Activated CD8-positive, alpha-beta memory T cell treated with anti-CD3 and anti-CD28 coated beads, Interleukin-2, amount 50 U/mL, for 24 hours (primary cell): ENCODE measurements around the gene PCDHA7.
"Not testable (repeated sequence)": the region's sequence is repeated elsewhere in the genome, so short reads cannot be mapped to it uniquely, and the experiment has no call there.

Experiments
- DNase-seq: peaks from one replicate; pipeline ENCODE4 v3.0.0-alpha.2; 2020; ENCODE audit errors: extremely low read depth

Gene PCDHA7

DNA sequence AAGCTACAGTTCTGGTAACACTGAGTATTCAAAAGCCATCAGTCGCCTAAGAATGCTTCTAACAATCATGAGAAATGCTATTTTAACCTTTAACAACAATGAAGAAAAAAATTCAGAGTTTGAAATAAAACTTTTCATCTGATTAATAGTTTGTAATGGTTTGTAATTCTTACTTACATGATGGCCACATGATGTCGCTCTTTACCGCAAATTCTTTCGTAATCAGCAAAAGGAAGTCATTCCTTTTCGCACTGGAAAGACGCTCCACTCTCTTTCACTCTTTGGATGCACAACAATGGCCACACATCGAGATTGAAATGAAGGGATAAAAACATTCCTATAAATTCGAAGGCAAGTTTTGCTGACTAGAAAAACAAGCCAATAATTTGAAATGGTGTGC is at the start of gene PCDHA7:
Gene PCDHA7, plus strand, starts transcription at position 277 of the 400 bp plus-strand sequence. Its CDS starts 115 bp downstream, at position 392.
- DNase-seq = no peak

- DNase-seq = no peak
Observed at GRCh38 chr5:140785905-140786686, 48.0 kb upstream of the PCDHA7 start, which contains the start of gene PCDHA1. Gene PCDHA1, plus strand, starts transcription at chr5:140786140.

- not testable (repeated sequence) for DNase-seq
Observed at GRCh38 chr5:140787422-140787821, 46.6 kb upstream of the PCDHA7 start.

DNA sequence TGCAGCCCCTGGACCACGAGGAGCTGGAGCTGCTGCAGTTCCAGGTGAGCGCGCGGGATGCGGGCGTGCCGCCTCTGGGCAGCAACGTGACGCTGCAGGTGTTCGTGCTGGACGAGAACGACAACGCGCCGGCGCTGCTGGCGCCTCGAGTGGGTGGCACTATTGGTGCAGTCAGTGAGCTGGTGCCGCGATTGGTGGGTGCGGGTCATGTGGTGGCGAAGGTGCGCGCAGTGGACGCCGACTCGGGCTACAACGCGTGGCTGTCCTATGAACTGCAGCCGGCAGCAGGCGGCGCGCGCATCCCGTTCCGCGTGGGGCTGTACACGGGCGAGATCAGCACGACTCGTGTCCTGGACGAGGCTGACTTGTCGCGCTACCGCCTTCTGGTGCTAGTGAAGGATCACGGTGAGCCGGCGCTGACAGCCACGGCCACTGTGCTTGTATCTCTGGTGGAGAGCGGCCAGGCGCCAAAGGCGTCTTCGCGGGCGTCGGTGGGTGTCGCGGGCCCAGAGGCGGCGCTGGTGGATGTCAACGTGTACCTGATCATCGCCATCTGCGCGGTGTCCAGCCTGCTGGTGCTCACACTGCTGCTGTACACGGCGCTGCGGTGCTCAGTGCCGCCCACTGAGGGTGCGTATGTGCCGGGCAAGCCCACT is 46.1 kb upstream of the PCDHA7 start:
- not testable (repeated sequence) for DNase-seq

DNA sequence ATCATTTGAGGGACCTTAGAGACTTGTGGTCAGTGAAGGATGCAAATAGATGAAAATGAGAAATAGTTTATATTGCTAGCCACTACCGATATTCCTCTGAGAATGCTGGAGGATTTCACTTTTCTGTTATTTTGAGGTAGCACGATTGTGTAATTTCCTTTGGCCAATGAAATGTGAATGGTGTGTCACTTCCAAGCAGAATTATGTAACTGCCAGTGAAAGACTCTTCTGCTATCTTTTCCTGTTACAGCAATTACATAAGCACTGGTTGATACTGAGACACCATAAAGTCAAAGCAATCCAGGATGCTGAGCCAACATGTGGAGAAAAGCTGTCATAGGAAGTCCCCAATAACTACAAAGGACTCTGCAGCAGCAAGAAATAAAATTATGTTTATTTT is 43.0 kb upstream of the PCDHA7 start:
- no peak for DNase-seq

- DNase-seq = no peak
Observed at GRCh38 chr5:140794595-140795258, 39.3 kb upstream of the PCDHA7 start, which contains the start of gene PCDHA2. Gene PCDHA2, plus strand, starts transcription at chr5:140794852.

- DNase-seq = no peak
Observed at GRCh38 chr5:140795259-140795641, 38.8 kb upstream of the PCDHA7 start.

GRCh38 chr5:140796072-140796717 is 37.9 kb upstream of the PCDHA7 start:
- not testable (repeated sequence) for DNase-seq

- DNase-seq = no peak
Observed at GRCh38 chr5:140796718-140797095, 37.4 kb upstream of the PCDHA7 start.

GRCh38 chr5:140800816-140801493 is 33.1 kb upstream of the PCDHA7 start, which contains the start of gene PCDHA3:
Gene PCDHA3, plus strand, starts transcription at chr5:140801057.
- DNase-seq = no peak

DNA sequence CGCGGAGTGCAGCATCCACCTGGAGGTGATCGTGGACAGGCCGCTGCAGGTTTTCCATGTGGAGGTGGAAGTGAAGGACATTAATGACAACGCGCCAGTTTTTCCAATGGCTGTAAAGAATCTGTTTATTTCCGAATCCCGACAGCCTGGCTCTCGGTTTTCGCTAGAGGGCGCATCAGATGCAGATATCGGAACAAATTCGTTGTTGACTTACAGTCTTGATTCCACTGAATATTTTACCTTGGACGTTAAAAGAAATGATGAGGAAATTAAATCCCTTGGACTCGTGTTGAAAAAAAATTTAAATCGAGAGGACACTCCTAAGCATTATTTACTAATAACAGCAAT is 32.6 kb upstream of the PCDHA7 start:
- DNase-seq = no peak

GRCh38 chr5:140802381-140802780 is 31.7 kb upstream of the PCDHA7 start:
- not testable (repeated sequence) for DNase-seq

- DNase-seq = no peak
Observed at GRCh38 chr5:140802781-140803271, 31.2 kb upstream of the PCDHA7 start.

- no peak for DNase-seq
Observed at GRCh38 chr5:140806834-140807775, 27.0 kb upstream of the PCDHA7 start, which contains the start of gene PCDHA4. Gene PCDHA4, plus strand, starts transcription at chr5:140807068.

DNA sequence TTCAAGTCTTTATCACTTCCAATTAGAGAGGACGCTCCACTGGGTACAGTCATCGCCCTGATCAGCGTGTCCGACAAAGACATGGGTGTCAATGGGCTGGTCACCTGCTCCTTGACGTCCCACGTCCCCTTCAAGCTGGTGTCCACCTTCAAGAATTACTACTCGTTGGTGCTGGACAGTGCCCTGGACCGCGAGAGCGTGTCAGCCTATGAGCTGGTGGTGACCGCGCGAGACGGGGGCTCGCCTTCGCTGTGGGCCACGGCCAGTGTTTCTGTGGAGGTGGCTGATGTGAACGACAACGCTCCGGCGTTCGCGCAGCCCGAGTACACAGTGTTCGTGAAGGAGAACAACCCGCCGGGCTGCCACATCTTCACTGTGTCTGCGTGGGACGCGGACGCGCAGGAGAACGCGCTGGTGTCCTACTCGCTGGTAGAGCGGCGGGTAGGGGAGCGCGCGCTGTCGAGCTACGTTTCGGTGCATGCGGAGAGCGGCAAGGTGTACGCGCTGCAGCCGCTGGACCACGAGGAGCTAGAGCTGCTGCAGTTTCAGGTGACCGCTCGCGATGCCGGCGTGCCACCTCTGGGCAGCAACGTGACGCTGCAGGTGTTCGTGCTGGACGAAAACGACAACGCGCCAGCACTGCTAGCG is 25.7 kb upstream of the PCDHA7 start:
- not testable (repeated sequence) for DNase-seq

GRCh38 chr5:140808889-140809291 is 25.2 kb upstream of the PCDHA7 start:
- DNase-seq = no peak

DNA sequence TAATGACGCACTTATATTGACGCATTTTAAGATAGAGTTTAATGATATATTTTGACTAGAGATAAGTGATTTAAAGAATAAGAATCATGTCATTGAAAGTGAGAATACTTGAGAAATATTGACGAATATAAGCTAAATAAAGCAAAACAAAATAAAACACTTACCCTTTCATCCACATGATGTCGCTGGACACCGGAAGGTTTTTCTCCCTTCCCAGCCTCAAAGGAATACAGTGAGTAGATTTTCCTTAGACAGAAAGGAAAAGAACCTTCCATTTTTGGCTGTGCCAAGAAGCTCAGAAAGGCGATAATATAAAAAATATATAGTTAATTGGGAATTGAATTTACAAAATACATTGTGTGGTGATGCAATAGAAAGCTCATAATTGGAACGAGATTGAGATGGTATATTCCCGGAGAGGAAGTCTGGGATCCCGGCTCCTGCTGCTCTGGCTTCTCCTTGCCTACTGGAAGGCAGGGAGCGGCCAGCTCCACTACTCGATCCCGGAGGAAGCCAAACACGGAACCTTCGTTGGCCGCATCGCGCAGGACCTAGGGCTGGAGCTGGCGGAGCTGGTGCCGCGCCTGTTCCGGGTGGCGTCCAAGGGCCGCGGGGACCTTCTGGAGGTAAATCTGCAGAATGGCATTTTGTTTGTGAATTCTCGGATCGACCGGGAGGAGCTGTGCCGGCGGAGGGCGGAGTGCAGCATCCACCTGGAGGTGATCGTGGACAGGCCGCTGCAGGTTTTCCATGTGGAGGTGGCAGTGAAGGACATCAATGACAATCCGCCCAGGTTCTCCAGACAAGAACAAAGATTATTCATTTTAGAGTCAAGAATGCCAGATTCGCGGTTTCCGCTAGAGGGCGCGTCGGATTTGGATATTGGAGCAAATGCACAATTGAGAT is 12.4 kb upstream of the PCDHA7 start, which contains the start of gene PCDHA5:
Gene PCDHA5, plus strand, starts transcription at position 239 of the 906 bp plus-strand sequence.
- no peak for DNase-seq

GRCh38 chr5:140822281-140822629 is 11.8 kb upstream of the PCDHA7 start:
- no peak for DNase-seq
